Trophoblast cell (in vitro differentiated cells and primary cell): Measurements from ENCODE around the gene SLC10A3.

ENCODE experiments used
- DNase-seq, 2 donors: peaks; one replicate each; pipeline ENCODE4 v3.0.0-alpha.2; 2016
- H2AFZ ChIP-seq: 2 replicates; pipeline ENCODE4 v1.6.1; 2013; ENCODE audit warnings: low read length, moderate library complexity, mild to moderate bottlenecking; ENCODE audit not compliant: insufficient read depth, poor library complexity
- H2AK5ac ChIP-seq: 2 replicates; pipeline ENCODE4 v1.6.1; 2013; ENCODE audit warnings: mild to moderate bottlenecking, low read length
- H2BK120ac ChIP-seq: 2 replicates; pipeline ENCODE4 v1.6.1; 2013; ENCODE audit warnings: low read length, mild to moderate bottlenecking, moderate library complexity; ENCODE audit not compliant: insufficient read depth, poor library complexity
- H2BK12ac ChIP-seq: 2 replicates; pipeline ENCODE4 v1.6.1; 2013; ENCODE audit warnings: mild to moderate bottlenecking, low read length, moderate library complexity
- H2BK5ac ChIP-seq: 2 replicates; pipeline ENCODE4 v1.6.1; 2013; ENCODE audit warnings: low read length, low read depth, moderate library complexity, mild to moderate bottlenecking; ENCODE audit not compliant: poor library complexity
- H3K14ac ChIP-seq: 2 replicates; pipeline ENCODE4 v1.6.1; 2013; ENCODE audit warnings: mild to moderate bottlenecking, low read length
- H3K18ac ChIP-seq: 2 replicates; pipeline ENCODE4 v1.6.1; 2013; ENCODE audit warnings: mild to moderate bottlenecking, low read length
- H3K23ac ChIP-seq: 2 replicates; pipeline ENCODE4 v1.6.1; 2013; ENCODE audit warnings: low read length
- H3K27ac ChIP-seq: 2 replicates; pipeline ENCODE4 v1.5.1; 2013; ENCODE audit warnings: low read depth, mild to moderate bottlenecking, inconsistent platforms, low read length, moderate library complexity
- H3K27me3 ChIP-seq: 2 replicates; pipeline ENCODE4 v1.6.1; 2013; ENCODE audit warnings: inconsistent platforms, mild to moderate bottlenecking, low read length, moderate library complexity; ENCODE audit not compliant: insufficient read depth
- H3K36me3 ChIP-seq, 2 experiments: 1 replicate in 1 of 2; 2 replicates in 1 of 2; pipeline ENCODE4 v1.6.1; 2013; ENCODE audit warnings: low read length in 2 of 2, mild to moderate bottlenecking in 2 of 2, moderate library complexity in 1 of 2; ENCODE audit not compliant: insufficient read depth in 2 of 2, control insufficient read depth in 1 of 2
- H3K4ac ChIP-seq: 2 replicates; pipeline ENCODE4 v1.6.1; 2013; ENCODE audit warnings: low read depth, mild to moderate bottlenecking, low read length, moderate library complexity
- H3K4me1 ChIP-seq, 2 experiments: 1 replicate in 1 of 2; 2 replicates in 1 of 2; pipeline ENCODE4 v1.6.1; 2013; ENCODE audit warnings: low read length in 2 of 2, mild to moderate bottlenecking in 2 of 2, moderate library complexity in 1 of 2; ENCODE audit not compliant: insufficient read depth in 2 of 2, control insufficient read depth in 1 of 2
- H3K4me2 ChIP-seq: 2 replicates; pipeline ENCODE4 v1.6.1; 2013; ENCODE audit warnings: inconsistent platforms, mild to moderate bottlenecking, low read length, moderate library complexity
- H3K4me3 ChIP-seq: 2 replicates; pipeline ENCODE4 v1.5.1; 2013; ENCODE audit warnings: mild to moderate bottlenecking, low read depth, low read length, inconsistent platforms
- H3K79me1 ChIP-seq: one replicate; pipeline ENCODE4 v1.6.1; 2013; ENCODE audit warnings: low read length
- H3K79me2 ChIP-seq: 2 replicates; pipeline ENCODE4 v1.6.1; 2013; ENCODE audit warnings: low read length, mild to moderate bottlenecking; ENCODE audit not compliant: control insufficient read depth, insufficient read depth, poor library complexity
- H3K9ac ChIP-seq: 2 replicates; pipeline ENCODE4 v1.6.1; 2013; ENCODE audit warnings: mild to moderate bottlenecking, low read length
- H3K9me3 ChIP-seq: 2 replicates; pipeline ENCODE4 v1.6.1; 2013; ENCODE audit warnings: low read depth, mild to moderate bottlenecking, control low read depth, inconsistent platforms, low read length; ENCODE audit not compliant: insufficient read depth
- H4K12ac ChIP-seq: 2 replicates; pipeline ENCODE4 v1.6.1; 2013; ENCODE audit warnings: low read depth, mild to moderate bottlenecking, low read length, moderate library complexity
- H4K8ac ChIP-seq: 2 replicates; pipeline ENCODE4 v1.6.1; 2013; ENCODE audit warnings: low read depth, mild to moderate bottlenecking, low read length, moderate library complexity
- H4K91ac ChIP-seq: one replicate; pipeline ENCODE4 v1.6.1; 2013; ENCODE audit warnings: low read depth, mild to moderate bottlenecking, low read length, moderate library complexity
- WGBS: extraction: QIAGEN DNeasy Blood & Tissue Kit; methylation state at CpG from one replicate; pipeline ENCODE4 v1.1.7; 2013; ENCODE audit warnings: missing lambda C conversion rate; ENCODE audit not compliant: insufficient read length, insufficient coverage; ENCODE audit errors: extremely low coverage; 5-methylcytosine and 5-hydroxymethylcytosine counted together

Gene SLC10A3

GRCh38 chrX:154494715-154495114, 4.3 kb upstream of the SLC10A3 start:
- Histone ChIP-seq H3K36me3 (no peaks in the 10 kb centered on the region), H3K4me2 (no peak overlapping the region), H4K91ac (no peak overlapping the region), H2AK5ac (no peak overlapping the region), H3K27me3 (no peaks in the 10 kb centered on the region), H3K9ac (no peak overlapping the region), H4K8ac (no peak overlapping the region), H3K79me1 (peaks cover 10% of the 10 kb centered on the region), H2BK12ac (no peak overlapping the region), H2AFZ (no peak overlapping the region), H4K12ac (no peak overlapping the region), H3K14ac (no peak overlapping the region), H3K79me2 (peaks cover 4% of the 10 kb centered on the region), H3K4ac (no peak overlapping the region), H3K27ac (no peak overlapping the region), H2BK120ac (no peak overlapping the region), H3K9me3 (no peaks in the 10 kb centered on the region), H3K18ac (no peak overlapping the region), H3K23ac (no peak overlapping the region), H2BK5ac (no peak overlapping the region), H3K4me3 (no peak overlapping the region), H3K4me1 (peaks cover 0 to 2% of the 10 kb centered on the region in 2 experiments)
- no peak for DNase-seq
- no CpG with 5 or more reads among the region's 3 CpGs for WGBS

DNA sequence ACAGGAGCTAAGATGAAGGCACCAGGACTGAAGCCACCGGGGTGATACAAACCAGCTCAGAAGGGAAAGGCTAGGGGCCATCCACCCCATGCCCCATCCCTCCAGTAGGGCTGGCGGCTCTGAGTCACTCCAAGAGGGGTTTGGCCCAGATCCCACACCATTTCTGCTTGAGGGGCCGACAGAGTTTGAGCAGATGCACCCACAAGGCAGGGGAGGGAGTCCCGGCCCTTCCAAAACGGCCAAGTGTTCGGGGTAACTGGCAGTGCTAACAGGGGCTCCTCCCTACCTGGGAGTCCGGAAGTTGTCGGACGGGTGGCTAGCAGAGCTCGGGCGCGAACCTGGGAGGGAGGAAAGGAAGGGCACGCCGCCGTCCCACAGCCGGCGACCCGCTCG, 412 bp downstream of the SLC10A3 start:
- H2BK5ac ChIP-seq, result peak overlapping the region; percentile 78
- H4K8ac ChIP-seq, result peak overlapping the region; percentile 58
- peak in 1 of 2 donors; percentile 13 for DNase-seq
- H3K4me3 ChIP-seq, result peak overlapping the region; percentile 68
- H3K27me3 ChIP-seq, result no peaks in the 10 kb centered on the region
- peak overlapping the region; percentile 36 for H3K14ac ChIP-seq
- peak overlapping the region; percentile 59 for H4K12ac ChIP-seq
- H3K9ac ChIP-seq, result peak overlapping the region; percentile 79
- peak overlapping the region; percentile 34 for H3K4ac ChIP-seq
- peaks cover 16% of the 10 kb centered on the region for H3K79me2 ChIP-seq
- H3K4me2 ChIP-seq, result peak overlapping the region; percentile 87
- no peak overlapping the region for H3K23ac ChIP-seq
- peak overlapping the region; percentile 78 for H3K27ac ChIP-seq
- H3K9me3 ChIP-seq, result peaks cover 1% of the 10 kb centered on the region
- peaks cover 21 to 22% of the 10 kb centered on the region in 2 experiments for H3K36me3 ChIP-seq
- H2BK120ac ChIP-seq, result peak overlapping the region; percentile 18
- H3K4me1 ChIP-seq, result peaks cover 20 to 22% of the 10 kb centered on the region in 2 experiments
- peaks cover 17% of the 10 kb centered on the region for H3K79me1 ChIP-seq
- no peak overlapping the region for H2BK12ac ChIP-seq
- no peak overlapping the region for H2AFZ ChIP-seq
- no CpG with 5 or more reads among the region's 19 CpGs for WGBS
- H3K18ac ChIP-seq, result peak overlapping the region; percentile 32
- peak overlapping the region; percentile 92 for H4K91ac ChIP-seq
- peak overlapping the region; percentile 28 for H2AK5ac ChIP-seq

GRCh38 chrX:154489182-154489581, 1.2 kb downstream of the SLC10A3 start:
- H3K4me2 ChIP-seq, result peak overlapping the region; percentile 87
- H2BK12ac ChIP-seq, result peak overlapping the region; percentile 35
- H3K9ac ChIP-seq, result no peak overlapping the region
- no peak overlapping the region for H2BK5ac ChIP-seq
- peak overlapping the region; percentile 60 for H4K12ac ChIP-seq
- H3K4ac ChIP-seq, result peak overlapping the region; percentile 43
- DNase-seq, result no peak
- WGBS, result no CpG with 5 or more reads among the region's 4 CpGs
- no peak overlapping the region for H2AFZ ChIP-seq
- H3K18ac ChIP-seq, result no peak overlapping the region
- no peak overlapping the region for H3K23ac ChIP-seq
- peaks cover 16% of the 10 kb centered on the region for H3K79me2 ChIP-seq
- no peak overlapping the region for H2BK120ac ChIP-seq
- H3K79me1 ChIP-seq, result peaks cover 17% of the 10 kb centered on the region
- H3K9me3 ChIP-seq, result peaks cover 1% of the 10 kb centered on the region
- no peak overlapping the region for H3K14ac ChIP-seq
- peaks cover 29 to 30% of the 10 kb centered on the region in 2 experiments for H3K36me3 ChIP-seq
- H4K8ac ChIP-seq, result no peak overlapping the region
- H4K91ac ChIP-seq, result no peak overlapping the region
- H3K27me3 ChIP-seq, result no peaks in the 10 kb centered on the region
- no peak overlapping the region for H2AK5ac ChIP-seq
- peaks cover 20 to 22% of the 10 kb centered on the region in 2 experiments for H3K4me1 ChIP-seq
- no peak overlapping the region for H3K27ac ChIP-seq
- no peak overlapping the region for H3K4me3 ChIP-seq

GRCh38 chrX:154488336-154489075, 1.9 kb downstream of the SLC10A3 start:
- Histone ChIP-seq H2BK120ac (no peak overlapping the region), H3K4me2 (no peak overlapping the region), H2BK12ac (no peak overlapping the region), H3K9ac (no peak overlapping the region), H3K4me3 (no peak overlapping the region), H3K4ac (no peak overlapping the region), H2BK5ac (no peak overlapping the region), H3K79me2 (peaks cover 16% of the 10 kb centered on the region), H3K14ac (no peak overlapping the region), H3K27ac (no peak overlapping the region), H4K12ac (no peak overlapping the region), H2AK5ac (no peak overlapping the region), H4K8ac (no peak overlapping the region), H4K91ac (no peak overlapping the region), H3K9me3 (peaks cover 1% of the 10 kb centered on the region), H3K36me3 (peaks cover 31 to 34% of the 10 kb centered on the region in 2 experiments), H3K23ac (no peak overlapping the region), H2AFZ (no peak overlapping the region), H3K18ac (no peak overlapping the region), H3K79me1 (peaks cover 17% of the 10 kb centered on the region), H3K27me3 (no peaks in the 10 kb centered on the region), H3K4me1 (peaks cover 20 to 22% of the 10 kb centered on the region in 2 experiments)
- DNase-seq, result no peak
- WGBS, result no CpG with 5 or more reads among the region's 20 CpGs
